Muscle layer of duodenum (tissue), 2 donors: Measurements from ENCODE around the gene SLC38A10.

Experiments
- H3K27ac ChIP-seq: one replicate; pipeline ENCODE4 v1.7.0; 2013; ENCODE audit warnings: mild to moderate bottlenecking, low read length
- H3K27me3 ChIP-seq: one replicate; pipeline ENCODE4 v1.7.0; 2013; ENCODE audit warnings: low read depth, mild to moderate bottlenecking, control low read depth, low read length
- H3K36me3 ChIP-seq, 2 donors: one replicate each; pipeline ENCODE4 v1.7.0; 2013; ENCODE audit warnings: low read length in 2 of 2, control low read depth in 1 of 2, mild to moderate bottlenecking in 1 of 2; ENCODE audit not compliant: insufficient read depth in 2 of 2, control insufficient read depth in 1 of 2
- H3K4me1 ChIP-seq, 2 donors: one replicate each; pipeline ENCODE4 v1.7.0; 2013; ENCODE audit warnings: low read length in 2 of 2, mild to moderate bottlenecking in 2 of 2, control low read depth in 1 of 2, moderate library complexity in 1 of 2; ENCODE audit not compliant: insufficient read depth in 2 of 2, control insufficient read depth in 1 of 2
- H3K4me3 ChIP-seq, 2 donors: one replicate each; pipeline ENCODE4 v1.7.0; 2013; ENCODE audit warnings: low read length in 2 of 2, low read depth in 1 of 2, mild to moderate bottlenecking in 1 of 2
- H3K9me3 ChIP-seq, 2 donors: one replicate each; pipeline ENCODE4 v1.7.0; 2013; ENCODE audit warnings: low read length in 2 of 2, control low read depth in 1 of 2, mild to moderate bottlenecking in 1 of 2; ENCODE audit not compliant: control insufficient read depth in 1 of 2
- donor health status: healthy.

SLC38A10 gene

DNA sequence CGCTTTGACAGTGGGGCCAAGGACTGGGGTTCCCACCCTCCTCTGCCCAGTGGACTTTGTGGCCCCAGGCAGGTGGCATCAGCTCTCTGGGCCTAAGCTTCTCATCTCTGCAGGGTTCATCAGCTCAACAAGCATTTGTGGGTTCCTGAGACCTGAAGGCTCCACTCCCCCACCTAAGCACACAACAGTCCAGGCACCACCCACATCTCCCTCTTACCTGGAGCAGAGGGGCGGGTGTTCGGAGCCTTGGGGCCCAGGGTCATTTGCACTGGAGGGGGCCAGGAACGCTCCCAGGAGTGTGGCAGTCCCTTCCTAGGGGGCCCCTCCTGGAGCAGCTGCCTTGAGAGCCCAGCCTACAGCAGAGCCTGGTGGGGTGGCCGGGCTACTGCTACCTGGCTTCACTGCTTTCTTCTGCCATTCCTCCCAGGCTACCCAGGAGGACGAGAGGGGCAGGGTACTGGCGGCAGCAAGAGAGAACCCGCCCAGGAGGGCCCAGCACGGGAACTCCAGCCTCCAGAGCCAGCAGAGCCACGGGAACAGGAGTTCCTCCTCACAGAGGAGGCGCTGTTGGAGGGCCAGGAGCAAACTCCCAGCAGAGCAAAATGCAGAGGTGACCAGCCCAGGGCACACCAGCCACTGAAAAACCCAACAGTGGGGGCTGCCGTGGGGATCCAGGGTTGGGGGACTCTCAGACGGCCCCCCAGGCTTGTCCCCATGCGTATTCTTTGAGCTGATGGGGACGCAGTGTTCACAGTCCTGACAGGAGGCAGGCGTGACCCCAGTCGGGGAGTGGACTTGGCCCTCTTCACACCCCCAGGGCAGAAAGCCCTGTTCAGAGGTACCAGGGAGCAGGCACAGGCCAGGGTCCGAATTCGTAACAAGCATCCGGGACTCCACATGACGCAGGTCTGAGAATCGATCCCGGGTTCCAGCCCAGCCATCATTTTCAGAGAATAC lies 35.1 kb upstream of the SLC38A10 start:
- Histone ChIP-seq H3K4me1 (peaks cover 14 to 34% of the 10 kb centered on the region in 2 donors), H3K4me3 (no peak overlapping the region), H3K9me3 (no peaks in the 10 kb centered on the region), H3K27ac (peak overlapping the region; percentile 39), H3K36me3 (no peaks in the 10 kb centered on the region), H3K27me3 (peaks cover 3% of the 10 kb centered on the region)

- H3K4me1 ChIP-seq, result peaks cover 10 to 31% of the 10 kb centered on the region in 2 donors
- H3K4me3 ChIP-seq, result no peak overlapping the region
Observed at GRCh38 chr17:81328978-81329926, 34.1 kb upstream of the SLC38A10 start.

DNA sequence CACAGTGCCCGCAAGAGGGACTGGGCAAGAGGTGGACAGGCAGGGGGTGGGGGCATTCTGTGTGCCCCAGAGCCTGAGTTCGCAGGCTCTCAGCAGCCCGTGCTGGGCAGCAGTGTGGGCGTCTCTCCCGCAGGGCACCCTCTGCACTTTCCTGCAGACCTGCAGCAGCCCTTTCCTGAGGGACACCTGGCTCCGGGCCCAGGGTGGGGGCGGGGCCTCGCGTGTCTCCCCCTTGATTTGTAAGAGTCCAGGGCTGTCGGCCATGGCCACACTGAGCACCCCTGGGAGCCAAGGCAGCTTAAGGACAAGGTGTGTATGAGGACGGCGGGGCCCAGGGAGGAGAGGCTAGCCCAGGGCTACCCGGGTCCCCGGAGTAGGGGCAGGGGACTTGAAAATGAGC lies 33.4 kb upstream of the SLC38A10 start:
- no peaks in the 10 kb centered on the region for H3K36me3 ChIP-seq
- peaks cover 10 to 28% of the 10 kb centered on the region in 2 donors for H3K4me1 ChIP-seq
- peak overlapping the region; percentile 82 for H3K27ac ChIP-seq
- H3K9me3 ChIP-seq, result no peaks in the 10 kb centered on the region
- H3K27me3 ChIP-seq, result peaks cover 3% of the 10 kb centered on the region
- H3K4me3 ChIP-seq, result no peak overlapping the region

More at GRCh38 chr17:81328978-81329926, 34.1 kb upstream of the SLC38A10 start:
- H3K36me3 ChIP-seq, result no peaks in the 10 kb centered on the region
- peak overlapping the region; percentile 82 for H3K27ac ChIP-seq
- peaks cover 3% of the 10 kb centered on the region for H3K27me3 ChIP-seq
- no peaks in the 10 kb centered on the region for H3K9me3 ChIP-seq

DNA sequence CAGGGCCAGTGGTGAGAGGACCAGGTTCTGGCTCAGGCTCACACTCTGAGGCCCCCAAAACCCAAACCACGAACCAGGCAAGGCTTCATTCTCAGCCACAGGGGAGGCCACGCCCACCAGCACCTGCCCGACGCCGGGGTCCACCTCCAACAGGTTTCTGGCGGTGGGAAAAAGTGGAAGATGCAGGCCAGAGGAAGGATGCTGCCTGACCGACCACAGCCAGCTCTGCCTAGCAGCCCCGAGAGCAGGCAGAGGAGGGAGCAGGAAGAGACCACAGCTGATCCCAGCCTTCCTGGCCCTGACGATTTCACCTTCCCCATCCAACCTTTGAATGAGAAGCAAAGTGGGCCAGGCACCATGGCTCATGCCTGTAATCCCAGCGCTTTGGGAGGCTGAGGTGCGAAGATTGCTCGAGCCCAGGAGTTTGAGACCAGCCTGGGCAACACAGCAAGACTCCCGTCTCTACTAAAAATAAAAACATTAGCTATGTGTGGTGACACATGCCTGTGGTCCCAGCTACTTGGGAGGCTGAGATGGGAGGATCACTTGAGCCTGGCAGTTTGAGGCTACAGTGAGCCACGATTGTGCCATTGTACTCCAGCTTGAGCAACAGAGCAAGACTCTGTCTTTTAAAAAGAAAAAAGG lies 30.7 kb upstream of the SLC38A10 start:
- Histone ChIP-seq H3K27me3 (no peaks in the 10 kb centered on the region), H3K4me1 (peaks cover 10 to 28% of the 10 kb centered on the region in 2 donors), H3K9me3 (no peaks in the 10 kb centered on the region), H3K4me3 (no peak overlapping the region), H3K27ac (no peak overlapping the region), H3K36me3 (no peaks in the 10 kb centered on the region)

DNA sequence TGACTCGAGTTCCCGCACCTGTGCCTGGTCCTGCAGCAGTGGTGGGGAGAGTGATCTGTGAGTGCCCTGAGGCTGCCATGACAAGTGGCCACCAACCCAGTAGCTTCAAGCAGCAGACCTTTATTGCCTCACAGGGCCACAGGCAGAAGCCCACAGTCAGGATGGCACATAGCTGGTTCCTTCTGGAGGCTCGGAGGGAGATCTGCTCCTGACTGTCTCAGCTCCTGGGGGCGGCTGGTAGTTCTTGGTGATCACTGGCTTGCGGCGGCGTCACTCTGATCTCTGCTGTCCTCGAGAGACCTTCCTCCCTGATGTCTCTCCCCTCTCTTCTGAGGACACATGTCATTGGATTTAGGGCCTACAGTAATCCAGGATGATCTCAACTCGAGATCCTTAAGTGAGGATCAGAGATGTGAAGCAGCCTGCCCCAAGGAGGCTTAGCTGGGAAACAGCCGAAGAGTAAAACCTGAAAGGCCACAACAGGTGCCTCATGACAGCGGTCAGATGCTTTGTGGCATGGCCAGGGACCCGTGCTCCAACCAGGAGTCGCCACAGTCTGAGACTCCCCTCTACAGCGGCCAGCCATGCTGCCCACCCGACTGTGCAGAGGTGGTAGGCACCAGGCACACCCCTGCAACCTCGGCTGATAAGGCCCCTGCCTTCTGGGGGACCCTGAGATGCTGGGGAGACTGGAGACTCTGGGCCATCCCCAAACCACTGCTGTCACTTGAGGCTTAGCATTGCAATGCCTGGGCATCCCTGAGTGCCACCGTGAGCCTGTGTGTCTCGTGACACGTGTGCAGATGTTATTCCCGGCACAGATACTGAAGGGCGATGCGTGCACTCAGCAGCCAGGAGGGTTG lies 30.0 kb upstream of the SLC38A10 start:
- Histone ChIP-seq H3K27me3 (no peaks in the 10 kb centered on the region), H3K4me3 (no peak overlapping the region), H3K27ac (no peak overlapping the region), H3K36me3 (no peaks in the 10 kb centered on the region), H3K9me3 (no peaks in the 10 kb centered on the region), H3K4me1 (peaks cover 8 to 23% of the 10 kb centered on the region in 2 donors)

- peaks cover 7 to 15% of the 10 kb centered on the region in 2 donors for H3K4me1 ChIP-seq
- H3K4me3 ChIP-seq, result no peak overlapping the region
Observed at GRCh38 chr17:81324177-81324850, 29.2 kb upstream of the SLC38A10 start.

GRCh38 chr17:81323411-81323868 lies 28.3 kb upstream of the SLC38A10 start:
- H3K4me3 ChIP-seq, result no peak overlapping the region
- no peaks in the 10 kb centered on the region for H3K36me3 ChIP-seq
- peaks cover 0 to 6% of the 10 kb centered on the region in 2 donors for H3K4me1 ChIP-seq
- H3K27ac ChIP-seq, result no peak overlapping the region
- H3K27me3 ChIP-seq, result no peaks in the 10 kb centered on the region
- no peaks in the 10 kb centered on the region for H3K9me3 ChIP-seq

More at GRCh38 chr17:81324177-81324850, 29.2 kb upstream of the SLC38A10 start:
- H3K36me3 ChIP-seq, result no peaks in the 10 kb centered on the region
- no peak overlapping the region for H3K27ac ChIP-seq
- no peaks in the 10 kb centered on the region for H3K9me3 ChIP-seq
- no peaks in the 10 kb centered on the region for H3K27me3 ChIP-seq

DNA sequence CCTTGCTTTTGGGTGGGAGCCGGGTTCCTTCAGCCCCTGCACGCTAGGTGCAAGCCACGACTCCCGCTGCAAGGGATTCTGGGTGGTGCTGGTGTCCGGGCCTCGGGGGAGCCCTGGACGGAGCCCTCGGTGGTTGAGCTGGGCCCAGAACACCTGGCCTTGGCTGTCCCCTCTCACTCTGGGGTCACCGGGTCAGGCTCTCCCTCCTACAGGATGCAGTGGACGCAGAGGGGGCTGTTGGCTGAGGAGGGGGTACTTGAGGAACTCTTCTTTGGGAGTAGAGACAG lies 27.9 kb upstream of the SLC38A10 start:
- H3K27ac ChIP-seq, result no peak overlapping the region
- H3K36me3 ChIP-seq, result no peaks in the 10 kb centered on the region
- H3K4me3 ChIP-seq, result no peak overlapping the region
- H3K27me3 ChIP-seq, result no peaks in the 10 kb centered on the region
- H3K4me1 ChIP-seq, result peaks cover 0 to 2% of the 10 kb centered on the region in 2 donors
- no peaks in the 10 kb centered on the region for H3K9me3 ChIP-seq

DNA sequence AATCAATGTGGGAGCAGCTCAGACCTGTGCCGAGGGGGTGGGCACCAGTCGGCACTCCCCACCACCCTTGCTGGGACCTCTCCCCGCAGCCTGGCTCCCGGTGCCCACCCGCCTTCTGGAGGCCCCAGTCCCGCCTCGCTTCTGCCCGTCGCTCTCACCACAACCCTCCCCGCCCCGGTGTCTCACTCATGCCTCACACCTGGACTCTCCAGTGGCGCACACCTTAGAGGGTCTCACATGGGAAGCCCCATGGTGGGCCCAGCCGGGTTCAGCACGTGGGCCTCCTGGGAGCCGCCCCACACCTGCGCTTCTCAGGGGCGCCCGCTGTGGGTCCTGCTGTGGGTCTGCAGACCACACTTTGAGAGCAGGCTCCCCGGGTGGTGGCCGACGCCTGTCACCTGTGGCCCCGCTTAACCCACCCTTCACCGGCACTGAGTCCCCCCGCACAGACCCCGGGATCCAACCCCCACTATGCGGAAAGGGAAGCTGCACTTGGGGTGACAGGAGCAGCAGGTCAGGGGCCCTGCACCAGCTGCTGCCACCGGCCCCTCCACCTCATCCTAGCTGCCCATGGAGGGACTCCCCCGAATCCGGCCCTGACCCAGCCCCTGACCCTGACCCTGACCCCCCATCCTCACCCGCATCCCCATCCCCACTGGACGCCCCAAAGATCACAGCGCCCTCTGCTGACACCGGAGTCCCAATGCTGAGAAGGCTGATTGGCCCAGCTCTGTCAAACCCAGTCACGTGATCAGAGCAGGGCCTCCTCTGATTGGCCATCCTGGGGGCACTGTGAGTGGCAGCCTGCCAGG lies 27.4 kb upstream of the SLC38A10 start:
- Histone ChIP-seq H3K27ac (no peak overlapping the region), H3K27me3 (no peaks in the 10 kb centered on the region), H3K4me3 (no peak overlapping the region)

More for the DNA sequence above, 27.4 kb upstream of the SLC38A10 start:
- H3K4me1 ChIP-seq, result no peaks in the 10 kb centered on the region
- no peaks in the 10 kb centered on the region for H3K9me3 ChIP-seq
- H3K36me3 ChIP-seq, result no peaks in the 10 kb centered on the region
